GM19240 (cell line): ENCODE results near the gene NUDCD3.
A peak's percentile ranks its signal among the peaks of the same experiment; 100 is the strongest.

Experiments
- DNase-seq: peaks from one replicate; pipeline ENCODE4 v3.0.0; 2011; ENCODE audit warnings: low spot score; ENCODE audit not compliant: insufficient read length

The NUDCD3 gene

DNA sequence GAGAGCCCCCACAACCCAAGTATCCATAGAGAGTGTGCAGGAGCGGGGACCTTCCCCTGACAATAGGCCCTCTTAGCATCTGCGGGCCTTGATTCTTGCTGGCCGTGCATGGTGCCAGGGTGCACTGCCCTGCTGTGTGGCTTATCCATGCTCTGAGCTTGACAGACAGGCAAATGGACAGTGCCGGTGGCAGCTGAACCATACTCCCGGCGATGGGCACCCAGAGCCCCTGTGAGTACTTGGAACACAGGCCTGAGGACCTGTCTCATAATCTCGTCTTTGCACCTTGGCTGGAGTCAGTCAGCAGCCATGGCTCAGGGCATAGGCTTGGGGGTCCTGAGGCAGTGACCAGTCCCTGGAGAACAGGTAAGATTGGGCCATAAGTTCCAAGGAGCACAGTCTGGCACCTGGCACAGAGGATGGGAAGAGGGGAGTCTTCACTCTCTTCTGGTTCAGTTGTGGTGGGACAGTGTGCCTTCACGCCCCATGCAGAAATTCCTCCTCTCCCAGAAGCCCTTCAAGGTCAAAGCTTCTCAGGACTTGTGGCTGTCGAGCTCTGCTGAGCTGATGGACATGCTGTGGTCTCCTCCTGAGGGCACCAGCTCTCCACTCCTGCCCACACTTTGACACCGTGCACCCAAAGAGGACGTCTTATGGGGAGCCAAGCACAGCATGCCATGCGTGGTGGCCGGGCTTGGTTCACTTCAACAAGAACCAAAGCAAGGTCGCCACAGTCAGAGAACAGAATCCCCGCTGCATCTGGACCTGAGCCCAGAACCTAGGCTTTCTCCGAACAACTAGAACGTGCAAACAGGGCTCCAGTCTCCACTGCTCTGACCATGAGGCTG lies 105.6 kb downstream of the NUDCD3 start:
- DNase-seq = no peak

DNA sequence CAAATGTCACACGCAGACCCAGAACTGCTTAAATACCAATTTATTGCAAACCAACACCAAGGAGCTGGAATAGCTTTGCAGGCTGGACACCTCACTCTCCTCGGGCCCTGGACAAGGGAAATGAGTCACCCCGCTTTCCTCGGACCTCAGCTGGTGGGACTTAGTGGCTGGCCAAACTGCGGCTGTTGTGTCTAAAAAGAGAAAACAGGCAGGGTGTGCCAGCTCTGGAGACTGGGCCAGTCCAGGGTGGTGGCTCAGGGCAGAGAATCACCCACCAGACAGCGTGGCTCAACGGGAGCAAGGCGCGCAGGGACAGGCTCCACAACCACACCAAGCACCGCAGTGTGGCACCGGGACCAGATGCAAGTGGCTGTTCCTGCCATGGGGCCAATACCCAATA lies 106.9 kb downstream of the NUDCD3 start:
- no peak for DNase-seq

DNA sequence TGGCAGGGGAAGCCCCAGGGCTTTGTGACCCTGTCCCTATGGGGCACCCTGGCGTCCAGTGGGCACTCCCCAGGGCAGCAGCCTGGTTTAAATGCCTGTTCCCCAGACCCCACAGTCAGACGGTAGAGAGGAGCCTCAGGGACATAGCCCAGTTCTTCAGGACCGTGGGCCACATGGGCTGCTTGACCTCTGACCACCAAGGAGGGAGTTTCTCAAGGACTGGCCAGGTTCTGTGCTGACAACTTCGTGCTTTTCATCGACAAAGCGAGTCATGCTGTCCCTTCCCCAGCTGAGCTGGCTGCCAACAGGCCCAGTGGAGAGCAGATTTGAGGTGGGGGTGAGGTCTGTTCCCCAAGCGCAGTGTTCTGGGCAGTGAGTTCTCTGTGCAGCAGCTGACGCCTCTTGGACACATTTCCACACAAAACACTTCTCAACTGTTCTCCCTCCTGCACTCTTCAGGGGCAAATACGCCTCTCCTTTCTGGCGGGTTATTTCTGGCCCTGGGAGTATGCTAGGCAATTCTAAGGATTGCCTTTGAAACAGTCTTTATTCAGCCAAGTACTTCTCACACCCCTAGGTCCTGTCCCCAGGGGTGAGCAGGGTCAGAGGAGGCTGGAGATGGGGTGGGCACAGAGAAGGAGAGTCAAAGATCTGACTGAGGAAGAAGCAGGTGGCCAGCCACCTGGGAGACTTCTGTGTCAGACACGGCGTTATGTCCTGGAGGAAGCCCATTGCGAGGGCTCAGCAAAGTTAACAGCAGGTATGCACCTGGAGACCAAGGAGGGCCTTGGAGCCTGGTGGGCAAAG lies 107.8 kb downstream of the NUDCD3 start:
- no peak for DNase-seq

DNA sequence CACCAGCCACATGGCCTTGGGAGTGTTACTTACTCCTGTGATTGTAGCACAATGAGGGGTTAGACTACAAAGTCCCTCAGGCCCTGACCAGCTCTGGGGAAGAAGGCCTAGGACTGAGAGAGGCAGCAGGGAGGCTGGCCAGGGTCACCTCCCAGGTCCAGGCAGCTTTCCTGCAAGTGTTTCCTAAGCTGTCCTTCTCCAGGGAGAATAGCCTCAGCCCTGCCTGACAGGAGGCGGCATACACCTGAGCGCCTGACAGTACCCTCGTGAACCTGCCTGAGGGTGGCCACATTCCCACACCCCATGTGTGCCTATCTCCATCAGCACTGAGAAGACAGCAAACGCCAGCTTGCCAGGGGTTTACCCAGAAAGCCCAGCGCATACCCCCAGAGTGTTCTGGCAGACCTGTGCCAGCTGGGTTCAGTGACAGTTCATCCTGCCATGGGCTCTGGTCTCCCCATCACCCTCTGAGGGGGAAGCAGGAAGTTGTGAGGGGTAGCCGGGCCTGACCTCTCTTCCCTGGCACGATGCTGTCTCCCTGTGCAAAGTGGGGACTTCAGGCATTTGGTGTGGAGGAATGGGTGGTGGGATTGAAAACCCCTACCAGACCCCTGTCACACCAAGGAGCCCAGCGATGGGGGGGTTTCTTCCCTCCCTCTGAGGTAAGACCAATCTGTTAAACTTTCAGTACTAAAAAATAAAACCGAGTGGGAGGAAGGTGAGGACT lies 108.8 kb downstream of the NUDCD3 start:
- DNase-seq = no peak

DNA sequence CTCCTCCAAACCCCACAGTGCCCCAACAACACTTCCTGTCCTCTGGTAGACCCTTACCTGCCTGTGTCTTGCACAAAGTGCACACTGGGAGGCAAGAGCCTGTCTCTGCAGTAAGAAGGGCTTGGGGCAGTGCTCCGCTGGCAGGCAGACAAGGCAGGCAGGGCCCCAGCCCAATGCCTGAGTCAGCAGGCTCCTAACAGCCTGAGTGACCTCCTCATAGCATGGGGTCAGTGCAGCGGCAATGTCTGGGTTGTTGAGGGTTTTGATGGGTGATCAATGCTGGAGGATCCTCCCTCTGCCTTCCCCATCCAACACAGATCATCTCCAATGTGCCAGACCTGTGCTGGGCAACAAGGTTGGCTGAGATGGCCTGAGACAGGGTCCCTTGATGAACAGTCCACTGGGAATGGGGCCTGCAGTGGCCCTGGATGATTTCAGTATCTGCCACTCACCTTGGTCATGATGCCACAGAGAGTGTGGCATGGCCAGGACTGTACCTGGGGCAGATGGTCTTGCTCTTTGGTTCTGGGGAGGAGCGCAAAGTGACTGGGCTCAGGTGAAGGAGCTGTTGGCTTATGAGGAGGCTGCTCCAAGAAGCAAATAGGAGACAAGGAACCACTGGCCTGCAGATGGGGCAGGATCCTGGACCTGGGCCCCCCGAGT lies 109.5 kb downstream of the NUDCD3 start:
- no peak for DNase-seq

DNA sequence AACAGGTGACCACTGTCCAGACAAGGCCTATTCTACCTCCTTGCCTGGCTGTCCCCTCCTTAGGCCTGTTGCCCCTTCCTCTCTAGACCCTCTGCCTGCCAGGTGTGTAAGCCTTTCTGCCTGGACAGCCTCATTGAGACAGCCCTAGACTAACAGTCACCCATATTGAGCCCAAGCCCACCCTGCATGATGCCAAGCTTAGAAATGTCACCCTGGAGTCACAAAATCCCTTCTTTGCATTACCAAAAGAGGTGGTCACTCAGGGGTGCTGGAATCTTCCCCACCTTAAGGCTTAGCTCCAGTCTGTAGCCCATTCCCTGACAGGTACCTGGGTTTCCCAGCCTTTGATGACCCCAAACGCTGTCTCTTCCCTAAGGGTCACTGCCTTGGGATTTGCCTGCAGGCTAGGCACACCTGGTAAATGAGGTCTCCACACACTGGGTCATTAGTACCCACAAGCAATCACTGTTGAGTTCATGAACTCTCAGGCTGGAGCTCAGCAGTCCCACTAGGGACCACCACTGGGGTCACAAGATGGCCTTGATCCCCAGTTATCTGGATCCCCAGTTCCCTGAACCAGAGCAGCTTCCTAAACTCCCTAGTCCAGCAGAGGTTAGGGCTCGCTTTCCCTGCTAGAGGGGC lies 110.1 kb downstream of the NUDCD3 start:
- no peak for DNase-seq

DNA sequence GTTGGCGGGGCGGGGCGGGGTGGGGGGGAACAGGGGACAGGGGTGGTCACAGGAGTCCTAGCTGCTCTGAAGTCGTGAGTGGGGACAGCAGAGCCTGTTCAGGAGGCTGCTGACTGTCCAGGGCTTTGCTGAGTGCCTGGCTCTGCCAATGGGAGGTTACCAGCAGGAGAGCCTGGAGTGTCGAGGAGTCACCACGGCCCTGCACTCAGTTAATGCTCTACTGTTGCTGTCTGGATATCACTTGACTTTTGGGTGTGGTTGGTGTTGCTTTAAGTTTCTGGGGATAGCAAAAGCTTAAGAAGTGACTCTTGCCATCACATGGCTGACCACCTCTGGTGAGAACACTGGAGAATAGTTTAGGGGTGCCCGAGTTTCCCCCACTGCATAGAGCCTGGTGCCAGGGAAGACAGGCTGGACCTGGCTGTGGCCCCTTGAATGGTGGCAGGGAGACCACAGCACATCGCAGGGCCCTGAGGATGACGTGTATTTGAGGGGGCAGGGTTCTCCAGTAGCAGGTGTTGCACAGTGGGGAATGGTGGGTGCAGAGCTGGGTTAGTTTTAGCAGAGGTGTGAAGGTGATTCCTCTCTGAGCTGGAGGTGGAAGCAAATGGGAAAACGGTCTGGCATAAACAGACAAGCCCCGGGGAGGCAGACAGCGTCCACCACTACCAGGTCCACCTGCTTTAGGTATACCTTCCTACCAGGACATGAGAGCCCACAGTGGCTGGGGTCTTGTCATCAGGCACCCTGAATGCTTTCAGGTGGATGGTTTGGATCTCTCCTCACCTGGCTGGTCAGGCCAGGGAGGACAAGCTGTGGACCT lies 110.9 kb downstream of the NUDCD3 start:
- no peak for DNase-seq

DNA sequence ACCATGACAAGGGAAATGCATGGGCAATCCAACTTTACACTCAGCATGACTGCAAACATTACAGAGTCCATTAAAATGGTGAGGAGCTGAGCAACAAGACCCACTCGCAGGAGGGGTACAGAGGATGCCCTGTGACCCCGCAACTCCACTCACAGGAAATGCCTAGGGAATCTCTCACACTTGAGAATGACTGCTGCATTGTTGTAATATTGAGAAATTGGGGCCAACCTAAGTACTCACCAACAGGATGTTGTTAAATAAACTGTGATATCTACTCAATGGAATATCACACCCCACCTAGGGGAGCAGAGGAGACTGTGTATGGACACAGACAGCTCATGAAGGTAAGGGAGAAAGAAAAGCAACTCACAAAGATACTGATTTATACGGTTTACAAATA lies 111.7 kb downstream of the NUDCD3 start:
- no peak for DNase-seq

DNA sequence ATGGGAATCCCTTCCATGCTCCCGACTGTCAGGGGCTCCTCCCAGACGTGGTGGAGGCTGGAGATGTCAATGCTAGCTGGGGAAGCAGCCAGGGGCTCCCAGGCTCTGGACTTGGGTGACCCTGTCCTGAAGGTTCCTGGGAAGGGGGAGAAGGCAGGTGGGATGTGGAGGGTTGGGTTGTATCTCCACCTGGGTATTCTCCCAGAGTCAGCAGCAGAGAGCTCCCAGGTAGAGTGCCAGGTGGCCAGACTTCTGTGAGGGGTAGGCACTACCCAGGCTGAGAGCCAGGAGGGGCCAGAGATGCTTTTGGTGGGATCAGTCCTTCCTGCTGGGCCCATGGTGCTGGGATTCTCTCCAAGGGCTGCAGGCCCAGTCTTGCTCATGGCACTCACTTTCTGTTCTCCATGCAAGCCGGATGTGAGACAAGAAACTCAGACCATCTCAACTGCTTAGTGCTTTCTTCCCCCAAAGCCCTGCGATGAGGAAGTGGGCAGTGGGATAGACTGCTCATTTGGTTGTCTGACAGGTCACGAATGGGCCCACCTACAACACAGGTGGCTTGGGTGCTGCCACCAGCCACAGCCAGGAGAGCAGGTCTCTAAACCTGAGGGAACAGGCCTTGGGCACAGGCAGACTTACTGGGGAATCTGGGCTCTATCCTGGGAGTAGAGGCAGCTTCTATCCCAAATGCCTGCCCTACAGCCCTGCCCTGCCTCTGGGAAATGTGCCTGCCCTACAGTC lies 112.6 kb downstream of the NUDCD3 start:
- DNase-seq = peak; percentile 58

DNA sequence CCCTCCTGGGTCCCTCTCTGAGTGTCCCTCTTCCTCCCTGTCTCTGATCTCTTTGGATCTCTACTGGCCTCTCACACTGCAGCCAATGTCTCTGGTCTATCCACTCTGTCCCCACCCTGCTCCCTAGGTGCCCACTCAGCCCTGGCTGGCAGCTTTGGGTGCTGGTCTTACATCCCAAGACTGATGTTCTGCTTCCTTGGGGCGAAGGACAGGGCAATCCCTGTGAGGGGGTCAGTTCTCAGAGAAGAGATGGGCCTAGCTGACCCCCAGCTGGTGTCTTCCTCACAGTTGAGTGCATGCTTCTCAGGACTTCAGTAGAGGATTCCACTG lies 113.4 kb downstream of the NUDCD3 start:
- no peak for DNase-seq

DNA sequence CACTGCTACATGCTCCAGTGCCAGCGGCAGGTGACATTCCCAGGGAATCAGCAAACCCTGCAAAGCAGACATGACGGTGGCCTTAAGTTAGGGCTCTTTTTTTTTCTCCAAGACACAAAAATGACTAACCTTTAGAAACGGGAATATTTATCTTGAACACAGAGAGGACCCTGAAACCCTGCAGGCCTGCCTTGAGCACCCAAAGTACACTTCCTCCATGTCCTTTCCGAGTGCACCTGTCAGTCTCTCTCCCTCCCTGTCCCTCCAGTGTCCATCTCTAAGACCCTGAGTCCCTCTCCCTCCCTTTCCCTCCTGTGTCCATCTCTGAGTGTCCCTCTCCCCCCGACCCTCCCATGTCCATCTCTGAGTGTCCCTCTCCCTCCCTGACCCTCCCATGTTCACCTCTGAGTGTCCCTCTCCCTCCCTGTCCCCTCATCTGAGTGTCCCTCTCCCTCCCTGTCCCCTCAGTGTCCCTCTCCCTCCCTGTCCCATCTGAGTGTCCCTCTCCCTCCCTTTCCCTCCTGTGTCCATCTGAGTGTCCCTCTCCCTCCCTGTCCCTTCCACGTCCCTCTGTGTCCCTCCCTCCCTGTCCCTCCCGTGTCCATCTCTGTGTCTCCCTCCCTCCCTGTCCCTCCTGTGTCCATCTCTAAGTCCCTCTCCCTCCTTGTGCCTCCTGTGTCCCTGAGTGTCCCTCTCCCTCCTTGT lies 113.9 kb downstream of the NUDCD3 start:
- no peak for DNase-seq

DNA sequence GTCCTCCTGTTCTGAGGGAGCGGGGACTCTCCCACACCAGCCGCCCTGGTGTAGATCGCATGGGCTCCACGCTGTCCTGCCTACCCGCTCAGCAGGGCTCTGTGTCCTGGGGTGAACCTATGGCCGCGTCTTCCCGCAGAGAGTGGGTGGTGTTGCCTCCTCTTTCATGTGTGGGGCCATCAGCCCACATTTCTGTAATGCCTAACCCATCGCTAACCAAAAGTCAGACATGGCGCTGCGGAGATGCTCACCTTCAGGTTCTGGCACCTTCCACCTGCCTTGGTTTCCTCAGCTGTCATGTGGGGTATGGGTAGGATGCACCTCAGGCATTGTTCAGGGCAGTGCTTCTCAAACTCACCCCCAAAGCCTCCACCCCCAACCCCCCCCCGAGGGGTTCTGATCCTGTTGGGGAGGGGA lies 114.5 kb downstream of the NUDCD3 start:
- no peak for DNase-seq

DNA sequence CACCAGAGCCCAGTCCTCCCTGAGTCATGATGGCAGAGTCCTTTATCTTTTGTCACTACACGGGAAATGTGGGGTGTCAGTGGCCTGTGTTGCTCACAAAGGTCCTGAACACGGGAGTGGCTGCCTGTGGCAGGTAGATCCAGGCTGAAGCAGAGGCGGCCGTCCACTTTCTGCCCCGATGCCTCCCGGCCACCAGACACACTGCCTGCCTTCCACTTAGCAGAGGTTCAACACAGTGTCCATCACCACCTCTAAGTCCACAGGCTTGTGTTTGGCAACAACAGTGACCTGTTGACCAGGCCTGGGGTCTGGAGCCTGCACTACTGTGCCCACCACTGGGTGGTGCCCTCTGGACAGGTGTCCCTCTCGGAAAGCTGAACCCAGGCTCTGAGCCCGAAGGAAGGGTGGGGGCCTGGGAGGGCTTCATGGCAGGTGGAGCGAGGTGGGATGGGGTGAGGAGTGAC lies 115.2 kb downstream of the NUDCD3 start:
- no peak for DNase-seq

DNA sequence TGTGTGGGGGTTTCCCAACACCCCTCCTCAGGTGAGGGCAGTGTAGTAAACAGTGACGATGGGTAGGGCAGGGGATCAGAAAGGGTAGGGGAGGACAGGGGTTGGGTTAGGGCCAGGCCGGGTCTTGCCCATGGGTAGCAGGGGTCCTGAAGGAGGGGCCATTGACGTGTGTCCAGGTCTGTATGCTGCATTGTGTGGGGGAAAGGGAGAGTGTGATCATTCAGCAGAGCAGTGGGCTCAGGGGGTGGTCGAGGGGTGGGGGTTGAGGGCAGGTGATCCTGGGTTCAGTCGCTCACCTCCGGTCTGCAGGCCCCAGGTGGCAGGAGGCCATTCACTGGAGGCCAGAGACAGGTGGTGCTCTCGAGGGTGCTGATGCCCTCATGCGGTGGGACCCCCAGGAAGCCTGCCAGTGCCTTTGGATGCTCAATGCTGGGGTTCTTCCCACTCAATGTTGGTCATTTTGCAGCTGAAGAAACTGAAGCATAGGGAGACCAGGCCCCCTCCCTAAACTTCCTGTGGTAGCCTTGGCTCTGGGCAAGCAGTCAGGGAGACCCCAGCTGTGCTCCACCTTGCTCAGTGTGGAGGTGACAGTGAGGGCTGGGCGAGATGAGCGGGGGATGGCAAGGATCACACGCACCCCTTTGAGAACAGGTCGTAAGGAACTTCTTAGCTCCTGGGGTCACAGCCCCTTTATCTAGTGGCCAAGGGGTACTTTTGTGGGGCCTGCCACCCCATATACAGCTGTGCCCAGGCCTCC lies 116.3 kb downstream of the NUDCD3 start:
- DNase-seq = no peak

DNA sequence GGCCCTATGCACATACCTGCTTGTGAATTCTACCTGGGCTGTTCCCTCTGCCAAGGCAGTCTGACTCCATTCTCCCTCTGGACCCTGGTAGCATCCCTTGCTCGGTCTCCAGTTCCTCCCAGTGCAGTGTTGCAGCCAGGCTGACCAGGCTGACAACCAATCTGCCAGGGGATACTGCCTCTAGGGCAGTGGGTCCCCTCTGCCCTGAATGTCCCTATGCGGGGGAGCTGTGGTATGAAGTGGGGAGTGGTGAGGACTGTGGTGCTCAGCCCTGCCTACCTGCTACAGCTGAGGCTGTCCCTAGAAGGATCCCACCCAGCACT lies 117.1 kb downstream of the NUDCD3 start:
- no peak for DNase-seq

DNA sequence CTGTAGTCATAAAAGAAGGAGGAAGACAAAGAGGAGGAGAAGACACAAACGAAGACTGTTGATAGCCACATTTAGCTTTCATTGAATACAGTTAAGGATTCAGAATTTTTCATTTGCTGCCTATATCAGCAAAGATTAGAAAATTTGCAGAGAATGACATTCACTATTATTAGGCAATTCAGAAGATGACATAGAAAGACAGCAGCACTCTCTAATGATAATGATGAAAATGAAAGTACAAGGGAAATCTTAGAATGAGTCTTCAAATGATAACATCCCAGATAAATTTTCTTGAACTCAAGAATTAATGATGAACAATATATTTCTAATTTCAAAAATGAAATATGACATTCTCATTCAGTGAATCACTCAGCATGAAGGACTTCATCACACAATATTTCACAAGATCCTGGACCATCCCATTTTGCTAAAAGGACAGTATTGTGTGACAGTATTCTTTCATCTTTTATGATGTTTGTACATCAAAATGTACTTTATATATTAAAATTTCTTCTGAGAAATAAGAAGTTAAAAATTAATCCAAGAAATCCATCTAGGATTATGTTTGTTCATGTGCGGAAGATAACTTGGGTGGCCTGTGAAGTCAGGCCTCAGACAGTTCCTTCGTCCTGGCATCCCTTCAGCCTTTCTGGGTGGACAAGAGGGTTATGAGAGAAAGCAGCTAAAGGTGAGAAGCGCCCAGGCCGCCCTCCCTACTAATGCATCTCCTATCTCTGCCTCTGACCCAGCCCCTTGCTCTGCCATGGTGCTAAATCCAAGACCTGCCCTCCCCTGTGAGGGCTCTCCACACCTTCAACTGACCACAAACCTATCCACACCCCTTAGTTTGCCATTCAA lies 117.7 kb downstream of the NUDCD3 start:
- DNase-seq = no peak

DNA sequence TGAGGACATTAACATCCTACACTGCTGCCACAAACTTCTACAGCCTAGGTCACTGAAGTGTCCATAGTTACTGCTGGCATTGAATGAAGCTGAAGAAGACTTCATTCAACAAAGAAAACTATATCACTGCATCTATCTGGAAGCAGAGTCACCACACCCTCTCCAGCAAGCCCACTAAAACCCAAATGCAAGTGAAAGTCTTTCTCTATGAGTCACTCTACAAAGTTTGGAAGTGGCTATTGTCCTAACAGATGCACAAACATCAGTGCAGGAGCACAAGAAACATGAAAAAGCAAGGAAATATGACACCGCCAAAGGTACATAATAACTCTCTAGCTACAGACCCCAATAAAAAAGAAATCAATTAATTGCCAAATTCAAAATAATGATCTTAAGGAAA lies 121.6 kb downstream of the NUDCD3 start:
- no peak for DNase-seq
